NCI-H526 treated with DMSO at 0.1 percent for 48 hours (cell line): Measurements from ENCODE around the gene TARS3.
"Not testable (repeated sequence)": the region's sequence is repeated elsewhere in the genome, so short reads cannot be mapped to it uniquely, and the experiment has no call there.

Source experiments
- DNase-seq: peaks from one replicate; lab custom pipeline; 2025; lab: John Stamatoyannopoulos, UW

TARS3 gene

GRCh38 chr15:101654624-101655337 is 69.5 kb downstream of the TARS3 start:
- DNase-seq = not testable (repeated sequence)

DNA sequence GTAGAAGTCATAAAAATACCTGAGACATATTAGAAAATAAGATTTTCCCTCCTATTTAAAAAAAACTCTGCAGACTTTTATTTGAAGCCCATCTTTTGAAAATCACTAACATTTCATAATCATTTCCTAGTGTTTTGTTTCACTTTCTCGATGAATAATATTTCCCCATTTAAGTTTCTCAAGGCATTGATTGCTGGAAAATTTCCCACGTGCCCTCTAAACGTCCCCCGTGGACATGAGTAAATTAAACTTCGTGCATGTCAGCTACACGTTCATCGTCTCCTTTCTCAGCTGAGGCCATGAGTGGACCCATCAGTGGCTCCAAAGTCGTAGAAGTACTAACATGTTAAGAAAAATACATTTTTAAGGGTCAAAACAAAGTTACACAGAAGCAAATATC is 70.1 kb downstream of the TARS3 start:
- DNase-seq = no peak

DNA sequence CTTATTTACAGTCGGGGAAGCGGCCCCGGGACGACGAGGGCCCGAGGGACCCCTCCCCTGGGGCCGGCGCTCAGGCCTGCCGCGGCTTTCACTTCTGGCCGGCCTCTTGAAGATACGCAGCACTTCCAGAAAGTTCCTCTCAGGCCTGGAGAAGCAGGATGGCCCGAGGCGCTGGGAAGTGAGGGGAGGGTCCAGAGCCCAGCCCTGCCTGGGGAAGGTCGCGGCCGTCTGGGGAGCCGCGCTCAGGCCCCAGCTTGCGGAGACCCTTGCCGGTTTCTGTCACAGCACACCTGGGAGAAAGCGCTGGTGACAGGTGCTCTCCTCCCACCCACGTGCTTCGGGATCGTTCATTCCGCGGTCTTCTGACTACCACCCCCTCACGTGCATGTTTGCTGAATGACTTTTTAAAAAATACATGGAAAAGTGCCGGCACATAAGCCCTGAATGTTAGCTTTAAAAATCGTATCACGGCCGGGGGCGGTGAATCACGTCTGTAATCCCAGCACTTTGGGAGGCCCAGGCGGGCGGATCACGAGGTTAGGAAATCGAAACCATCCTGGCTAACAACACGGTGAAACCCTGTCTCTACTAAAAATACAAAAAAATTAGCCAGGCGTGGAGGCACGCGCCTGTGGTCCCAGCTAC is 71.4 kb downstream of the TARS3 start:
- DNase-seq = no peak

DNA sequence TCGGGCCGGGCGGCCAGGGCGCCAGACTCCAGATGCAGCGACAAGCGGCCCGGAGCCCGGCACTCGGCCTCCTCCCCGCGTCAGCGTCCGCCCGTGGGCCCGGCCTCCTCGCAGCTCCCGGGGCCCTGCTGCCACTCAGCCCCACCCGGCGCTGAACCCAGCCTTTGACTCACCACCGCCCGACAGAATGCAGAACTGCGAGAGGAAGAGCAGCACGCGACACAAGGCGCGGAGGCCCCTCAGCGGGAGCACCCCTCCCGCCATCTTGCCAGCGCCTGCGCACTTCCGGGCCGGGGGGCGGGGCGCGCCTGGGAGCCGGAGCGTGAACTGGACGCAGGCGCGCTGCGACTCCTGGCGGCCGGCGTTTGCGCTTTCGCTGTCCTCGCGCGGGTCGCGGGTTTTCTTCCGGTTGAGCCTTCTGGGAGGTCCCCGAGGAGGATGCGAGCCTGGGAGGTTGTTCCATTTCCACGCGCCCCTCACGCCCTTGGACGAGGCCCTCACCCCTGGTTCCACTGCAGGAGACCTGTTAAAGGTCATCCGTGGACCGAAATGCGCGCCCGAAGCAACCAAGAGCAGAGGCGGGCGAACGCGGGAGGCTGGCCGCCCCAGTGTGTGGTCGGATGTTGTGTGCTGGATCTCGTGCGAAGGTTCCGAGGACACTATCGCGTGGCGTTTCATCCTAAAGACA is 72.0 kb downstream of the TARS3 start, which contains the start of gene TM2D3:
TM2D3 (minus strand) TSS at position 284 of the 688 bp plus-strand sequence; CDS start at position 264, 20 bp downstream.
- DNase-seq = peak; percentile 77

- peak; percentile 61 for DNase-seq
Observed at GRCh38 chr15:101651554-101652097, 72.6 kb downstream of the TARS3 start.

DNA sequence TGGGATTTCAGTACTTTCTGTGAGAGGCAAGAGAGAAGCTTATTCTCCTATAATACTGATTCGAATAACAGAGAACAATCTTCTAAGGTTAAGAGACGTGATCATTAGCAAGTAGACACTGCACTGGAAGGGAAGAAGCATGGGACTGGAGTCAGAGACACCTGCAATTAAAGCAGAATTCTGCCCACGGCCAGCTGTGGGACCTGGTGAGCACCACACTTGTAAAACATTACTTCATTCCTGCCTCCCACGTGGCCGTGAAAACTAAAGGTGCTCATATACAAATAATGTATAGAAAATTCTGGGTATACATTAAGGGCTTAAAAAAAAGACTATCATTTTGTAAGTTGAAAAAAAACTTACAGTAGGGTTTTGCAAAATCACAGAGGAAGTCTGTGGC is 74.1 kb downstream of the TARS3 start:
- no peak for DNase-seq

DNA sequence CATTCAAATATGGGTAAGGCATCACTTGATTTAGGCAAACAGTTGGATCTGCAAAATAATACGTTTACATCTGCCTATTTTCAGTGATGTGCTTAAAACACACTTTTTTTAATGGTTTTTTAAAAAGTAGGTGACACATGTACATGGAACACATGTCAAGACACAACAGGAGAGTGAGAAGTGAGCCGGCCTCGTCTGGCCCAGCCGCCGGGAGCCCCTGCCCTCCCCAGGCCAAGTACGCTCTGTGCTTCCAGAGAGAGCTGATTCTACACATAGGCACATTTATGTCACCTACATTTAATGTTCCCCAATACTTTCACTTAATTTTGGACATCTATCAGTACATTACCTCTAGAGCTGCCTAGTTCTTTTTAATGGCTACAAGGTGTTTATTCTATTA is 75.9 kb downstream of the TARS3 start:
- DNase-seq = no peak

- no peak for DNase-seq
Observed at GRCh38 chr15:101647251-101647650, 77.0 kb downstream of the TARS3 start.

- DNase-seq = no peak
Observed at GRCh38 chr15:101646672-101647071, 77.6 kb downstream of the TARS3 start.

GRCh38 chr15:101642361-101642760 is 81.9 kb downstream of the TARS3 start:
- no peak for DNase-seq

DNA sequence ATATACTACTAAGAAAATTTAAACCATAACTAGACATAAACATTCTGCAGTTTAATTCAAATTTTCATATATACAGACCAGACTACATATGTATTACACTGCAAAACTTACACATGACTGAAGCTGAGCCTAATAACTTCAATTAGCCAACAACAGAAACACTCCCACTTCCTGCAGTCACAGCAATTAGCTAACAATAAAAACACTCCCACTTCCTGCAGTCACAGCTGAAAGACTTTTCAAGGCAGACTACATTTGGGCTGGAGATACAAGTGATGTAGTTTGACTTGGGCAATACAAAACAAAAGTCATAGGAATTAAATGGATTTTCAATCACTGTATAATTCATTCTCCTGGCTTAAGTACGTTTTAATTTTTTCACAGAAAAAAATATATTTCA is 82.4 kb downstream of the TARS3 start:
- no peak for DNase-seq

- DNase-seq = peak; percentile 23
Observed at GRCh38 chr15:101641129-101641764, 83.0 kb downstream of the TARS3 start.

DNA sequence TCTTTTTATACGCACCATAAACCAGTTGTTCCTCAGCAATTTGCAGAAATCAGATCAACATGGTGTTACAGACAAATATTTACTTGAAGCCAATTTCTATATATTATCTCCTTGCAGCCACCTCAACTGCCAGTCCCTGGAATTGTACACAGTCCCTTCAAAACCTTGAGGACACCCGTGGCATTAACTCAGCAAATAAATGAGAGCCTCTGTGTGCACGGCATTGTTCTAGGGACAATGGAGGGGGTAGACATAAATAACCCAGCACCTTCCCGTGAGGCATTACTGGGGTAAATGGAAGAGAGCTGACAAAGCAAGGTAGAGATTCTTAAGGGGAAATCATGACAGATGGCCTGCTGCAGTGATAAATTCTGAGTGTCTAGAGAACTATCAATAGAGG is 84.6 kb downstream of the TARS3 start:
- DNase-seq = no peak

GRCh38 chr15:101637919-101638318 is 86.4 kb downstream of the TARS3 start:
- no peak for DNase-seq

DNA sequence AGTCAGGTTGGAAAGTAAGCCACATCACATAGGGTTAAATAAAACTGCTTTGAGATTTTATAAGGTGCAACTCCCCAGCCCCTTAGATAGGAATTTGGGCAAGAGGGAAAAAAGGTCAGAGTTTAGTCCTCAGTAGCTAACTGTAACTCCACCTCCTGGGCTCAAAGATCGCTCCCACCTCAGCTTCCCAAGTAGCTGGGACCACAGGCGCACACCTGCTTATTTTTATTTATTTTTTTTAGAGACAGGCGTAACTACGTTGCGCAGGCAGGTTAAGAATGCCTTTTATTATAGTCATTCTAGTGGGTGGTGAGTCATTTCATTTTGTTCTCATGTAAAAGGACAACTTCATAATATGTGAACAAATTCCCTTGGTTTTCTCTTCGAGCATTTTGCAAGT is 86.8 kb downstream of the TARS3 start:
- DNase-seq = no peak

- DNase-seq = no peak
Observed at GRCh38 chr15:101637038-101637437, 87.2 kb downstream of the TARS3 start.

- DNase-seq = no peak
Observed at GRCh38 chr15:101635944-101636727, 88.1 kb downstream of the TARS3 start.

GRCh38 chr15:101633356-101633755 is 90.9 kb downstream of the TARS3 start:
- DNase-seq = no peak

DNA sequence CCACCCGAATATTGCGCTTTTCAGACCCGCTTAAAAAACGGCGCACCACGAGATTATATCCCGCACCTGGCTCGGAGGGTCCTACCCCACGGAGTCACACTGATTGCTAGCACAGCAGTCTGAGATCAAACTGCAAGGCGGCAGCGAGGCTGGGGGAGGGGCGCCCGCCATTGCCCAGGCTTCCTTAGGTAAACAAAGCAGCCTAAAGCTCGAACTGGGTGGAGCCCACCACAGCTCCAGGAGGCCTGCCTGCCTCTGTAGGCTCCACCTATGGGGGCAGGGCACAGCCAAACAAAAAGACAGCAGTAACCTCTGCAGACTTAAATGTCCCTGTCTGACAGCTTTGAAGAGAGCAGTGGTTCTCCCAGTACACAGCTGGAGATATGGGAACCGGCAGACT is 97.5 kb downstream of the TARS3 start:
- DNase-seq = not testable (repeated sequence)

DNA sequence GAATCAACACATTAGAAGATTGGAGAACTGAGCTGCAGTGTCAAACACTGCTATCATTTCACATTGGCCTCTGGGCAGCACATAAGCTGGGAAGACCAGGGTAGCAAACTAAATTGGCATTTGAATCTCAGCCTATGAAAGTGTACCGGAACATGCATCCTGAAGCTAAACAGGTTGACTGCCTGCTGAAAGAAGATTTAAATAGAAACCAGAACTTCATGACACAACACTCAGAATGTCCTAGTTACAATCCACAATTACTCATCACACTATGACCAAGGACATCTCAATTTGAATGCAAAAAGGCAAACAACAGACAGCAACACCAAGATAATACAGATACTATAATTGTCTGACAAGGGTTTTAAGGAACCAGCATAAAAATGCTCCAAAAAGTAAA is 98.3 kb downstream of the TARS3 start:
- no peak for DNase-seq

GRCh38 chr15:101625184-101625583 is 99.1 kb downstream of the TARS3 start:
- DNase-seq = no peak
